Measurements from ENCODE around the gene TRPM5.

DNA sequence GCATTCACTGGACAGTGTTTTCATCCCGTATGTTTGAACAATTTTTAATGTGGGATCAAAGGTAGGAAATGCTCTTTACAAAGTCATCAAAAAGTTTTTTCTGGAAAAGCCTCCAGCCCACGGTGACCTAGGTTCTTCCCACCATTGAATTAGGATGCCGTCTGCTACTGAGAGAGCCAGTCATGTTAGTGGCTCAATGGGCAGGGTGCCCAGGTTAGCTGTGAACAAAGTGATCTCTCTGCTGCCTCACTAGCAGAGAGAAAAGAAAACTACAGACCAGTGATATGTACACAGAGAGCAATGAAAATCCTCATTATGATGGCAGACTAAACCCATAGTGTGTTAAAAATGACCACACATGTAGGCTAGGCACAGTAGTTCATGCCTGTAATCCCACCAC, 32.9 kb upstream of the TRPM5 start:
- TF ChIP-seq, protein P1, sequence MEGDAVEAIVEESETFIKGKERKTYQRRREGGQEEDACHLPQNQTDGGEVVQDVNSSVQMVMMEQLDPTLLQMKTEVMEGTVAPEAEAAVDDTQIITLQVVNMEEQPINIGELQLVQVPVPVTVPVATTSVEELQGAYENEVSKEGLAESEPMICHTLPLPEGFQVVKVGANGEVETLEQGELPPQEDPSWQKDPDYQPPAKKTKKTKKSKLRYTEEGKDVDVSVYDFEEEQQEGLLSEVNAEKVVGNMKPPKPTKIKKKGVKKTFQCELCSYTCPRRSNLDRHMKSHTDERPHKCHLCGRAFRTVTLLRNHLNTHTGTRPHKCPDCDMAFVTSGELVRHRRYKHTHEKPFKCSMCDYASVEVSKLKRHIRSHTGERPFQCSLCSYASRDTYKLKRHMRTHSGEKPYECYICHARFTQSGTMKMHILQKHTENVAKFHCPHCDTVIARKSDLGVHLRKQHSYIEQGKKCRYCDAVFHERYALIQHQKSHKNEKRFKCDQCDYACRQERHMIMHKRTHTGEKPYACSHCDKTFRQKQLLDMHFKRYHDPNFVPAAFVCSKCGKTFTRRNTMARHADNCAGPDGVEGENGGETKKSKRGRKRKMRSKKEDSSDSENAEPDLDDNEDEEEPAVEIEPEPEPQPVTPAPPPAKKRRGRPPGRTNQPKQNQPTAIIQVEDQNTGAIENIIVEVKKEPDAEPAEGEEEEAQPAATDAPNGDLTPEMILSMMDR (IDR thresholded peaks at IDR 0.05; ENCODE audit: control extremely low read depth in 1 of 3, insufficient read depth in 1 of 3, low read depth in 1 of 3, low read length in 3 of 3) = no peak
- no peak for TF ChIP-seq CEBPB (IDR thresholded peaks at IDR 0.05; ENCODE audit: low read depth, low read length)
- no peak for TF ChIP-seq PHF8 (conservative IDR thresholded peaks at IDR 0.05; ENCODE audit: low read depth, low read length)
- no peak for TF ChIP-seq RAD21 (IDR thresholded peaks at IDR 0.05 in 1 of 2, conservative IDR thresholded peaks at IDR 0.05 in 1 of 2; ENCODE audit: low read depth in 2 of 2, low read length in 2 of 2)
- TF ChIP-seq POLR2A (IDR thresholded peaks at IDR 0.05; ENCODE audit: control extremely low read depth in 1 of 2, low read depth in 2 of 2, low read length in 2 of 2) = no peak
- TF ChIP-seq SIN3A (conservative IDR thresholded peaks at IDR 0.05 in 1 of 2, IDR thresholded peaks at IDR 0.05 in 1 of 2; ENCODE audit: low read depth in 1 of 2, low read length in 2 of 2) = no peak
- TF ChIP-seq RFX5 (IDR thresholded peaks at IDR 0.05; ENCODE audit: borderline replicate concordance, low read depth, low read length) = no peak

Measured in H1 (cell line).